Measurements from ENCODE around the gene ATP1A2. TPM values are rescaled to one million over a fixed set of nuclear protein-coding genes. Genes with fewer than 3 reads are reported as not detected.

ATP1A2 gene
- total RNA-seq, 4 donors from 2014 or later = 1.1 to 5.8 (median 5.0) TPM

GRCh38 chr1:160127865-160128523, 12.4 kb downstream of the ATP1A2 start:
- TF ChIP-seq, protein P1, sequence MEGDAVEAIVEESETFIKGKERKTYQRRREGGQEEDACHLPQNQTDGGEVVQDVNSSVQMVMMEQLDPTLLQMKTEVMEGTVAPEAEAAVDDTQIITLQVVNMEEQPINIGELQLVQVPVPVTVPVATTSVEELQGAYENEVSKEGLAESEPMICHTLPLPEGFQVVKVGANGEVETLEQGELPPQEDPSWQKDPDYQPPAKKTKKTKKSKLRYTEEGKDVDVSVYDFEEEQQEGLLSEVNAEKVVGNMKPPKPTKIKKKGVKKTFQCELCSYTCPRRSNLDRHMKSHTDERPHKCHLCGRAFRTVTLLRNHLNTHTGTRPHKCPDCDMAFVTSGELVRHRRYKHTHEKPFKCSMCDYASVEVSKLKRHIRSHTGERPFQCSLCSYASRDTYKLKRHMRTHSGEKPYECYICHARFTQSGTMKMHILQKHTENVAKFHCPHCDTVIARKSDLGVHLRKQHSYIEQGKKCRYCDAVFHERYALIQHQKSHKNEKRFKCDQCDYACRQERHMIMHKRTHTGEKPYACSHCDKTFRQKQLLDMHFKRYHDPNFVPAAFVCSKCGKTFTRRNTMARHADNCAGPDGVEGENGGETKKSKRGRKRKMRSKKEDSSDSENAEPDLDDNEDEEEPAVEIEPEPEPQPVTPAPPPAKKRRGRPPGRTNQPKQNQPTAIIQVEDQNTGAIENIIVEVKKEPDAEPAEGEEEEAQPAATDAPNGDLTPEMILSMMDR (IDR thresholded peaks at IDR 0.05) = no peak
- no peak for TF ChIP-seq POLR2A (IDR thresholded peaks at IDR 0.05)
- intact Hi-C loops (cut with DNase I; ENCODE audit: low total_unique reads) = no loop called here

GRCh38 chr1:160128636-160129035, 13.1 kb downstream of the ATP1A2 start:
- TF ChIP-seq POLR2A (IDR thresholded peaks at IDR 0.05) = no peak
- TF ChIP-seq, protein P1 (IDR thresholded peaks at IDR 0.05) = no peak
- no peak overlapping the region for H3K4me3 ChIP-seq (ENCODE audit: low read depth, poor library complexity, severe bottlenecking)
- intact Hi-C loops (cut with DNase I; ENCODE audit: low total_unique reads) = no loop called here
- DNase-seq (ENCODE audit: low spot score in 2 of 2) = no peak
- 89 to 94% methylated on average over 18 of the region's 18 CpGs for WGBS, 2 donors

More at GRCh38 chr1:160127865-160128523, 12.4 kb downstream of the ATP1A2 start:
- WGBS, 2 donors = 67 to 71% methylated on average over 7 of the region's 7 CpGs
- no peak overlapping the region for H3K4me3 ChIP-seq (ENCODE audit: low read depth, poor library complexity, severe bottlenecking)
- DNase-seq (ENCODE audit: low spot score in 2 of 2) = no peak

DNA sequence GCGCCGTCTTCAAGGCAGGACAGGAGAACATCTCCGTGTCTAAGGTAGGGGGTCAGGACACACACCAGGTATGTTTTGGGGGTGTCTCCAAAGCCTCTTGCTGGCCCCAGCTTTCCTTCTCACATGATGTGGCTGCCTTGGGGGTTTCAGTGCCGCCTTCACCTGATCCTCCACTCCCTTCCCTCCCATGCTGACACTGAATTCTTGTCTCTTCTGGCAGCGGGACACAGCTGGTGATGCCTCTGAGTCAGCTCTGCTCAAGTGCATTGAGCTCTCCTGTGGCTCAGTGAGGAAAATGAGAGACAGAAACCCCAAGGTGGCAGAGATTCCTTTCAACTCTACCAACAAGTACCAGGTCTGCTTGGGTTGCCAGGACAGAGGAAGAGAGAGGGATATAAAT, 13.5 kb downstream of the ATP1A2 start:
- TF ChIP-seq POLR2A (IDR thresholded peaks at IDR 0.05) = no peak
- TF ChIP-seq, protein P1 (IDR thresholded peaks at IDR 0.05) = no peak
- no peak overlapping the region for H3K4me3 ChIP-seq (ENCODE audit: low read depth, poor library complexity, severe bottlenecking)
- WGBS, 2 donors = 84 to 85% methylated on average over 5 of the region's 5 CpGs
- DNase-seq (ENCODE audit: low spot score in 2 of 2) = no peak
- intact Hi-C loops (cut with DNase I; ENCODE audit: low total_unique reads) = no loop called here

GRCh38 chr1:160129558-160129957, 14.0 kb downstream of the ATP1A2 start:
- DNase-seq (ENCODE audit: low spot score in 2 of 2) = no peak
- no peak overlapping the region for H3K4me3 ChIP-seq (ENCODE audit: low read depth, poor library complexity, severe bottlenecking)
- intact Hi-C loops (cut with DNase I; ENCODE audit: low total_unique reads) = no loop called here
- WGBS, 2 donors = 85 to 90% methylated on average over 3 of the region's 3 CpGs
- no peak for TF ChIP-seq POLR2A (IDR thresholded peaks at IDR 0.05)
- TF ChIP-seq, protein P1 (IDR thresholded peaks at IDR 0.05) = no peak

- DNase-seq (ENCODE audit: low spot score in 2 of 2) = no peak
- WGBS, 2 donors = 87 to 97% methylated on average over 10 to 11 of the region's 11 CpGs
- TF ChIP-seq, protein P1 (IDR thresholded peaks at IDR 0.05) = no peak
- no peak for TF ChIP-seq POLR2A (IDR thresholded peaks at IDR 0.05)
- intact Hi-C loops (cut with DNase I; ENCODE audit: low total_unique reads) = no loop called here
- no peak overlapping the region for H3K4me3 ChIP-seq (ENCODE audit: low read depth, poor library complexity, severe bottlenecking)
Observed at GRCh38 chr1:160129966-160130365, 14.4 kb downstream of the ATP1A2 start.

DNA sequence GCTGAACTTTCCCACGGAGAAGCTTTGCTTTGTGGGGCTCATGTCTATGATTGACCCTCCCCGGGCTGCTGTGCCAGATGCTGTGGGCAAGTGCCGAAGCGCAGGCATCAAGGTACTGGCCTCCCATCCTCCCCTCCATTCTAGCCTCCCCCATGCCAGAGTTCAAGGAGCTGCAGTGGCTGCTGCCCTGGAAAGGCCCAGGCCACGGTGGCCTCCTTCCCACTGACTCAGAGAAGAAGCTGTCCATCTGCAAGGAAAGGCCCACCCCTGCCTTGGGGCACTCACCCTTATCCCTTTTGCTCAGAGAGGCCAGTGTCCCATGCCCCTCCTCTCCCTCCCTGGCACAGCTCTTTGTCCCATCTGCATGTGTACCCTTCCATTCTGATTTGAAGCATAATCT, 14.9 kb downstream of the ATP1A2 start:
- intact Hi-C loops (cut with DNase I; ENCODE audit: low total_unique reads) = no loop called here
- no peak overlapping the region for H3K4me3 ChIP-seq (ENCODE audit: low read depth, poor library complexity, severe bottlenecking)
- no peak for TF ChIP-seq POLR2A (IDR thresholded peaks at IDR 0.05)
- TF ChIP-seq, protein P1 (IDR thresholded peaks at IDR 0.05) = no peak
- WGBS, 2 donors = 81 to 85% methylated on average over 5 of the region's 5 CpGs
- no peak for DNase-seq (ENCODE audit: low spot score in 2 of 2)
